Measurements from ENCODE around the gene KIFC3. TPM values are rescaled to one million over a fixed set of nuclear protein-coding genes. Genes with fewer than 3 reads are reported as not detected.

KIFC3 gene
- total RNA-seq, 2 donors from 2014 or later, result 0.16 to 0.64 TPM

- DNase-seq (ENCODE audit: low spot score in 2 of 2) (no peak), ATAC-seq (no peak)
- no peaks in the 10 kb centered on the region for H3K36me3 Mint-ChIP-seq
- no peaks in the 10 kb centered on the region for H3K9me3 Mint-ChIP-seq
- no peak overlapping the region for H3K27ac Mint-ChIP-seq
These were observed 35.5 kb downstream of the KIFC3 start for GRCh38 chr16:57766714-57767348.

GRCh38 chr16:57765160-57765728 is 37.0 kb downstream of the KIFC3 start:
- Mint-ChIP-seq H3K36me3 (no peaks in the 10 kb centered on the region), H3K27ac (no peak overlapping the region), H3K9me3 (no peaks in the 10 kb centered on the region)
- DNase-seq (ENCODE audit: low spot score in 2 of 2), result no peak
- ATAC-seq, result no peak

- DNase-seq (ENCODE audit: low spot score in 2 of 2) (no peak), ATAC-seq (peak; percentile 54 to 75)
- no peaks in the 10 kb centered on the region for H3K36me3 Mint-ChIP-seq
- H3K9me3 Mint-ChIP-seq, result no peaks in the 10 kb centered on the region
- no peak overlapping the region for H3K27ac Mint-ChIP-seq
These were observed 37.7 kb downstream of the KIFC3 start for GRCh38 chr16:57764341-57765159.

- no peak for ATAC-seq
- Mint-ChIP-seq H3K27ac (no peak overlapping the region), H3K9me3 (no peaks in the 10 kb centered on the region), H3K36me3 (no peaks in the 10 kb centered on the region)
- DNase-seq (ENCODE audit: low spot score in 2 of 2), result no peak
These were observed 38.3 kb downstream of the KIFC3 start for GRCh38 chr16:57764006-57764340.

- ATAC-seq (no peak), DNase-seq (ENCODE audit: low spot score in 2 of 2) (no peak)
- H3K9me3 Mint-ChIP-seq, result no peaks in the 10 kb centered on the region
- H3K27ac Mint-ChIP-seq, result no peak overlapping the region
- no peaks in the 10 kb centered on the region for H3K36me3 Mint-ChIP-seq
These were observed 38.8 kb downstream of the KIFC3 start for GRCh38 chr16:57763285-57764005.

- DNase-seq (ENCODE audit: low spot score in 2 of 2), result no peak
- Mint-ChIP-seq H3K36me3 (no peaks in the 10 kb centered on the region), H3K27ac (no peak overlapping the region), H3K9me3 (no peaks in the 10 kb centered on the region)
- ATAC-seq, result no peak
These were observed 39.8 kb downstream of the KIFC3 start for GRCh38 chr16:57762365-57763040.

- Mint-ChIP-seq H3K36me3 (no peaks in the 10 kb centered on the region), H3K27ac (no peak overlapping the region), H3K9me3 (no peaks in the 10 kb centered on the region)
- no peak for ATAC-seq
- DNase-seq (ENCODE audit: low spot score in 2 of 2), result no peak
These were observed 40.3 kb downstream of the KIFC3 start for GRCh38 chr16:57761957-57762356.

GRCh38 chr16:57761301-57761700 is 41.0 kb downstream of the KIFC3 start:
- DNase-seq (ENCODE audit: low spot score in 2 of 2), result no peak
- no peaks in the 10 kb centered on the region for H3K9me3 Mint-ChIP-seq
- peak overlapping the region in 1 of 2 donors; percentile 82 for H3K27ac Mint-ChIP-seq

GRCh38 chr16:57760357-57761160 is 41.7 kb downstream of the KIFC3 start:
- H3K9me3 Mint-ChIP-seq, result no peaks in the 10 kb centered on the region
- DNase-seq (ENCODE audit: low spot score in 2 of 2), result no peak
- no peak overlapping the region for H3K27ac Mint-ChIP-seq
- ATAC-seq, result no peak
- no peaks in the 10 kb centered on the region for H3K36me3 Mint-ChIP-seq

More at GRCh38 chr16:57761301-57761700, 41.0 kb downstream of the KIFC3 start:
- no peaks in the 10 kb centered on the region for H3K36me3 Mint-ChIP-seq
- ATAC-seq, result no peak

GRCh38 chr16:57759541-57760356 is 42.5 kb downstream of the KIFC3 start:
- ATAC-seq (no peak), DNase-seq (ENCODE audit: low spot score in 2 of 2) (no peak)
- Mint-ChIP-seq H3K27ac (peak overlapping the region in 1 of 2 donors; percentile 53), H3K36me3 (no peaks in the 10 kb centered on the region), H3K9me3 (no peaks in the 10 kb centered on the region)

GRCh38 chr16:57759131-57759530 is 43.2 kb downstream of the KIFC3 start:
- Mint-ChIP-seq H3K9me3 (no peaks in the 10 kb centered on the region), H3K27ac (no peak overlapping the region), H3K36me3 (no peaks in the 10 kb centered on the region)
- DNase-seq (ENCODE audit: low spot score in 2 of 2) (no peak), ATAC-seq (no peak)

- H3K36me3 Mint-ChIP-seq, result no peaks in the 10 kb centered on the region
These were observed 43.8 kb downstream of the KIFC3 start for GRCh38 chr16:57758331-57759117.

GRCh38 chr16:57757883-57758282 is 44.4 kb downstream of the KIFC3 start:
- DNase-seq (ENCODE audit: low spot score in 2 of 2) (no peak), ATAC-seq (no peak)
- H3K9me3 Mint-ChIP-seq, result no peaks in the 10 kb centered on the region
- no peaks in the 10 kb centered on the region for H3K36me3 Mint-ChIP-seq
- H3K27ac Mint-ChIP-seq, result no peak overlapping the region

More at GRCh38 chr16:57758331-57759117, 43.8 kb downstream of the KIFC3 start:
- DNase-seq (ENCODE audit: low spot score in 2 of 2) (no peak), ATAC-seq (no peak)
- Mint-ChIP-seq H3K27ac (peak overlapping the region in 1 of 2 donors; percentile 68), H3K9me3 (no peaks in the 10 kb centered on the region)

GRCh38 chr16:57757326-57757786 is 44.9 kb downstream of the KIFC3 start:
- Mint-ChIP-seq H3K9me3 (no peaks in the 10 kb centered on the region), H3K27ac (no peak overlapping the region), H3K36me3 (no peaks in the 10 kb centered on the region)
- peak; percentile 80 to 97 for DNase-seq (ENCODE audit: low spot score in 2 of 2)
- peak; percentile 93 to 95 for ATAC-seq
